Raji (cell line): ENCODE measurements around the gene MINDY4.

Experiments used
- POLR2A ChIP-seq: IDR thresholded peaks from 2 replicates; pipeline ENCODE4 v1.6.1; 2011; ENCODE audit warnings: low read depth, low read length, control low read depth; ENCODE audit not compliant: insufficient read depth

The MINDY4 gene

GRCh38 chr7:30864101-30864500 is 92.9 kb downstream of the MINDY4 start:
- TF ChIP-seq POLR2A = no peak

- TF ChIP-seq POLR2A = no peak
These were observed 93.9 kb downstream of the MINDY4 start for GRCh38 chr7:30865076-30865475.

GRCh38 chr7:30865821-30866220 is 94.6 kb downstream of the MINDY4 start:
- no peak for TF ChIP-seq POLR2A

- TF ChIP-seq POLR2A = no peak
These were observed 95.7 kb downstream of the MINDY4 start for GRCh38 chr7:30866939-30867338.

- no peak for TF ChIP-seq POLR2A
These were observed 96.3 kb downstream of the MINDY4 start for GRCh38 chr7:30867483-30867882.

- no peak for TF ChIP-seq POLR2A
These were observed 98.8 kb downstream of the MINDY4 start for GRCh38 chr7:30869794-30870611.

- no peak for TF ChIP-seq POLR2A
These were observed 99.8 kb downstream of the MINDY4 start for GRCh38 chr7:30870821-30871518.

- no peak for TF ChIP-seq POLR2A
These were observed 100.4 kb downstream of the MINDY4 start for GRCh38 chr7:30871655-30872054.

GRCh38 chr7:30873207-30873606 is 102.0 kb downstream of the MINDY4 start:
- no peak for TF ChIP-seq POLR2A

- no peak for TF ChIP-seq POLR2A
These were observed 102.4 kb downstream of the MINDY4 start for GRCh38 chr7:30873656-30874055.

GRCh38 chr7:30874656-30875302 is 103.6 kb downstream of the MINDY4 start:
- no peak for TF ChIP-seq POLR2A

GRCh38 chr7:30877015-30877769 is 106.0 kb downstream of the MINDY4 start:
- TF ChIP-seq POLR2A = no peak

GRCh38 chr7:30877993-30878392 is 106.8 kb downstream of the MINDY4 start:
- no peak for TF ChIP-seq POLR2A

GRCh38 chr7:30879139-30880124 is 108.2 kb downstream of the MINDY4 start:
- no peak for TF ChIP-seq POLR2A
